OCI-LY7 (cell line): ENCODE measurements around the gene UCK2.

Experiments
- CTCF ChIP-seq: fragments of 200-600 bp; sonication (generic); conservative IDR thresholded peaks from 2 replicates; pipeline ENCODE4 v1.5.1; 2014; ENCODE audit warnings: mild to moderate bottlenecking, antibody characterized with exemption, low read length, moderate library complexity, mixed read lengths
- EZH2phosphoT487 ChIP-seq: fragments of 200-600 bp; sonication (generic); IDR thresholded peaks from 2 replicates; pipeline ENCODE4 v1.6.1; 2018; ENCODE audit warnings: low read depth, borderline replicate concordance, mild to moderate bottlenecking, mixed run types, antibody characterized with exemption, low read length, moderate library complexity, mixed read lengths

- TF ChIP-seq CTCF (no peak), EZH2phosphoT487 (no peak)
These were observed 29.8 kb downstream of the UCK2 start for GRCh38 chr1:165857046-165857801.
